Adrenal gland (tissue), 5 donors: ENCODE results near the gene NXPE3.

Experiments used
- CTCF ChIP-seq, 6 experiments: fragments of 450-650 bp in 4 of 6; fragments of 200-600 bp in 2 of 6; sonication (generic) in 1 of 6; IDR thresholded peaks; 1 replicate in 5 of 6; 2 replicates in 1 of 6; pipeline versions ENCODE4 v1.5.1 to v1.8.0; 2016 to 2021; ENCODE audit warnings: antibody characterized with exemption in 6 of 6, mild to moderate bottlenecking in 2 of 6, moderate library complexity in 1 of 6
- POLR2A ChIP-seq, 2 donors: fragments of 450-650 bp; IDR thresholded peaks; one replicate each; pipeline ENCODE4 v1.6.1; 2017; ENCODE audit warnings: antibody characterized with exemption in 2 of 2, mild to moderate bottlenecking in 2 of 2, moderate library complexity in 1 of 2
- donor health status: DM: no; HTN: no; CAD: no.

GRCh38 chr3:101781166-101781565 lies 2.2 kb downstream of the NXPE3 start:
- no peak for TF ChIP-seq CTCF (IDR thresholded peaks at IDR 0.05)
- no peak for TF ChIP-seq POLR2A (IDR thresholded peaks at IDR 0.05)
